ENCODE measurements around the gene BMP6. TPM values are rescaled to one million over a fixed set of nuclear protein-coding genes. Genes with fewer than 3 reads are reported as not detected.

BMP6 gene
- total RNA-seq, 1 donor from 2014 or later, result 3.2 TPM

DNA sequence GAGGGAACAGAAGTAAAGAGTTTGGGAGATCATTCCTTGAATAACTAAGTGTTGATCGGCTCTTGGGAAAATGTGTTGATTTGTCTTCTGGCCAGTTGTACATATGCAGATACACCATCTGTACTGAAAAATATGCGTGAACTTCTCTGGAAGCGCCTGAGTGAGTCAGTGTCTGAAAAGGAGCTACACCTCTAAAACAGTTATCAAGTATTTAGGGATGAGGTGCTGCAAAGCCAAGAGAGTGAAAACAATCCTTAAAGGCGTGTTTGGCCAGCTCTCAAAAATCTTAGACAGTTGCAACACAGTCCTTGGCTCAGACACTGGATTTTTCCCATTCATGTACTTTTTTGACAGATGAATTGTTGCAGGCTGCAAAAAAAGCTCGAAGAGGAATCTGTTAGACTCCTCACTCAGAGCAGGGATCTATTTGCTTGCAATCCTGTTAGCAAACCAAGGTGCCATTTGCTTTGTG lies 61.3 kb downstream of the BMP6 start:
- TF ChIP-seq POLR2AphosphoS5 (IDR thresholded peaks at IDR 0.05; ENCODE audit: insufficient read depth in 1 of 2, low read depth in 1 of 2) (no peak), POLR2A (IDR thresholded peaks at IDR 0.05) (no peak)
- TF ChIP-seq, protein P1, sequence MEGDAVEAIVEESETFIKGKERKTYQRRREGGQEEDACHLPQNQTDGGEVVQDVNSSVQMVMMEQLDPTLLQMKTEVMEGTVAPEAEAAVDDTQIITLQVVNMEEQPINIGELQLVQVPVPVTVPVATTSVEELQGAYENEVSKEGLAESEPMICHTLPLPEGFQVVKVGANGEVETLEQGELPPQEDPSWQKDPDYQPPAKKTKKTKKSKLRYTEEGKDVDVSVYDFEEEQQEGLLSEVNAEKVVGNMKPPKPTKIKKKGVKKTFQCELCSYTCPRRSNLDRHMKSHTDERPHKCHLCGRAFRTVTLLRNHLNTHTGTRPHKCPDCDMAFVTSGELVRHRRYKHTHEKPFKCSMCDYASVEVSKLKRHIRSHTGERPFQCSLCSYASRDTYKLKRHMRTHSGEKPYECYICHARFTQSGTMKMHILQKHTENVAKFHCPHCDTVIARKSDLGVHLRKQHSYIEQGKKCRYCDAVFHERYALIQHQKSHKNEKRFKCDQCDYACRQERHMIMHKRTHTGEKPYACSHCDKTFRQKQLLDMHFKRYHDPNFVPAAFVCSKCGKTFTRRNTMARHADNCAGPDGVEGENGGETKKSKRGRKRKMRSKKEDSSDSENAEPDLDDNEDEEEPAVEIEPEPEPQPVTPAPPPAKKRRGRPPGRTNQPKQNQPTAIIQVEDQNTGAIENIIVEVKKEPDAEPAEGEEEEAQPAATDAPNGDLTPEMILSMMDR (IDR thresholded peaks at IDR 0.05), result no peak
- H3K36me3 ChIP-seq, result no peaks in the 10 kb centered on the region
- intact Hi-C loops (cut with DNase I), result no loop called here
- DNase-seq (ENCODE audit: extremely low spot score in 2 of 2), result no peak
- no peaks in the 10 kb centered on the region for H3K27me3 ChIP-seq
- peaks cover 24% of the 10 kb centered on the region for H3K4me1 ChIP-seq
- H3K9me3 ChIP-seq, result no peaks in the 10 kb centered on the region
- H3K4me3 ChIP-seq, result no peak overlapping the region
- H3K27ac ChIP-seq, result no peak overlapping the region

DNA sequence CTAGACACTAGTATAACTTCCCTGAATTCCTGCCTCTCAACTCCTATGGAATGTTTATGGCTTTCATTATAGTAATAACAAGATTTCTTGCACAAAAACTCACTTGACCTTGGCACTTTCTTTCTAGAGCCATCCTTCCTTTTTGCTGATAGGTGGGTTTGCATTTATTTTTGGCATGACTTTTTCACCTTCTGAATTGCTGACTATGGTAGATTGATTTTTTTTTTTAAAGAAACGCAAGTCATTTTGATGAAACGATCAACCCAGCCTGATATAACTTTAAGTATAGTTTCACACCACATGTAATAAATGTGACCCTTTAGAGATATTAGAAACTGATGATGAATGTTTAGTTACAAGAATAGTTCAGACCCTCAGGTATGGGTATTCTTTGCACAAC lies 61.8 kb downstream of the BMP6 start:
- no peak overlapping the region for H3K4me3 ChIP-seq
- DNase-seq (ENCODE audit: extremely low spot score in 2 of 2), result no peak
- intact Hi-C loops (cut with DNase I), result no loop called here
- peaks cover 24% of the 10 kb centered on the region for H3K4me1 ChIP-seq
- H3K9me3 ChIP-seq, result no peaks in the 10 kb centered on the region
- H3K36me3 ChIP-seq, result no peaks in the 10 kb centered on the region
- TF ChIP-seq POLR2AphosphoS5 (IDR thresholded peaks at IDR 0.05; ENCODE audit: insufficient read depth in 1 of 2, low read depth in 1 of 2) (no peak), POLR2A (IDR thresholded peaks at IDR 0.05) (no peak)
- TF ChIP-seq, protein P1 (IDR thresholded peaks at IDR 0.05), result no peak
- no peak overlapping the region for H3K27ac ChIP-seq
- no peaks in the 10 kb centered on the region for H3K27me3 ChIP-seq

DNA sequence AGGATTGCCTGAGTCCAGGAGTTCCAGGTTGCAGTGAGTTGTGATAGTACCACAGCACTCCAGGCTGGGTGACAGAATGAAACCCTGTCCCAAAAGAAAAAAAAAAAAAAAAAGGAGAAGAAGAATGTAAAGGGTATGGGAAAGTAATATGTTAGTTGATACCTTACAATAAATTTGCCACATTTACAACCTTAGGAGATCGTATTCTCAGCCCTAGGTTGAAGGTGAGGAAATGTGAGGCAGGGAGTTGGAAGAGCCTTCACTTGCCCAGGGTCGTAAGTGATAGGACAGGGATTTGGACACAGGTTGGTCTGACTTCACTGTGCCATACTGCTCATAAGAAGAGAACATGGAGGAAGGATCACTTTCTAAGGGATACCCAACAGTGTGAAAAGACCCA lies 68.6 kb downstream of the BMP6 start:
- intact Hi-C loops (cut with DNase I), result no loop called here
- TF ChIP-seq POLR2AphosphoS5 (IDR thresholded peaks at IDR 0.05; ENCODE audit: insufficient read depth in 1 of 2, low read depth in 1 of 2), result no peak
- TF ChIP-seq, protein P1 (IDR thresholded peaks at IDR 0.05), result no peak
- no peak for TF ChIP-seq POLR2A (IDR thresholded peaks at IDR 0.05)
- Histone ChIP-seq H3K27ac (no peak overlapping the region), H3K4me3 (no peak overlapping the region), H3K9me3 (no peaks in the 10 kb centered on the region), H3K4me1 (no peaks in the 10 kb centered on the region), H3K27me3 (no peaks in the 10 kb centered on the region), H3K36me3 (no peaks in the 10 kb centered on the region)
- DNase-seq (ENCODE audit: extremely low spot score in 2 of 2), result no peak

DNA sequence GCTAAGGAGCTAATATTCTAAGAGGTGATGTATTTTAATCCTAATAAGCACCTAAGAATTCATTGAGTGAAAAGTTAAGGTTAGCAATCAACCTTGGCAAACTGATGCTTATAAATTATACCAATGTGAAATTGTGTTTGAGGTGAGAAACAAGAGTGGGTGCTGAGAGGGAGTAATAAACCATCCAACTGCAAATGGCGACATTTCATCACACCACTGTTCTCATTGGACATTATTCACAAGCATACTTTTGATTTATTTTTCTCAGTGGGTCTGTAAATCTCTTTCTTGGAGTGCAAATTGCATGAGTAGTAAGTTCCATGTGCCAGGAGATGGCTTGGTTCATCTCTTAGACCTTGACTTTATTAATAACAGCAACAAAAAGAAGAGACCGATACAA lies 71.5 kb downstream of the BMP6 start:
- Histone ChIP-seq H3K27me3 (no peaks in the 10 kb centered on the region), H3K36me3 (no peaks in the 10 kb centered on the region), H3K4me1 (peaks cover 8% of the 10 kb centered on the region), H3K9me3 (no peaks in the 10 kb centered on the region), H3K27ac (no peak overlapping the region), H3K4me3 (no peak overlapping the region)
- intact Hi-C loops (cut with DNase I), result no loop called here
- DNase-seq (ENCODE audit: extremely low spot score in 2 of 2), result no peak
- TF ChIP-seq POLR2AphosphoS5 (IDR thresholded peaks at IDR 0.05; ENCODE audit: insufficient read depth in 1 of 2, low read depth in 1 of 2), result no peak
- TF ChIP-seq, protein P1 (IDR thresholded peaks at IDR 0.05), result no peak
- no peak for TF ChIP-seq POLR2A (IDR thresholded peaks at IDR 0.05)

DNA sequence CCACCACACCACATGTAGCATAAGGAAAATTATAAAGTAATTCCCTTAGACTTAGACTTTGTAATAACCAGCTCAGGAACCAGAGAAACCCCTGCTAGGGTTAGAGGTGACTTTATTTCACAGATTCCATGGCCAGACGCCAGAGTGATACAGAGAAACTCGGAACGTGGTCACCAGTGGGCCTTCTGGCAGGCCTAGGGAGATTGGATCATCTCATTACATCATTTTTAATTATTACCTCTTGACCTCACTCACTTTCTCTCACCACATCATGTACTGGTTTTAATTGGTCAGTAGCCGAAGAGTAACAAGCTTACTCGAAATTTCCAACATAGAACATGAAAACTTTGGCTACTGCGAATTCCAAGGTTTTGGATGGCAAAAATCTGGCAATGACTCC lies 72.9 kb downstream of the BMP6 start:
- intact Hi-C loops (cut with DNase I), result no loop called here
- H3K4me3 ChIP-seq, result no peak overlapping the region
- TF ChIP-seq POLR2A (IDR thresholded peaks at IDR 0.05), result no peak
- TF ChIP-seq, protein P1 (IDR thresholded peaks at IDR 0.05), result no peak
- TF ChIP-seq POLR2AphosphoS5 (IDR thresholded peaks at IDR 0.05; ENCODE audit: insufficient read depth in 1 of 2, low read depth in 1 of 2), result no peak
- peaks cover 8% of the 10 kb centered on the region for H3K4me1 ChIP-seq
- H3K9me3 ChIP-seq, result no peaks in the 10 kb centered on the region
- no peaks in the 10 kb centered on the region for H3K27me3 ChIP-seq
- no peak overlapping the region for H3K27ac ChIP-seq
- no peaks in the 10 kb centered on the region for H3K36me3 ChIP-seq
- DNase-seq (ENCODE audit: extremely low spot score in 2 of 2), result no peak

All from vagina (tissue), 2 donors.